ENCODE data around the gene SETBP1. TPM values are rescaled to one million over a fixed set of nuclear protein-coding genes. Genes with fewer than 3 reads are reported as not detected.
A peak's percentile ranks its signal among the peaks of the same experiment; 100 is the strongest.

The SETBP1 gene
- total and polyA plus RNA-seq, 2 donors from 2014 or later, result 2.7 to 71.7 TPM

DNA sequence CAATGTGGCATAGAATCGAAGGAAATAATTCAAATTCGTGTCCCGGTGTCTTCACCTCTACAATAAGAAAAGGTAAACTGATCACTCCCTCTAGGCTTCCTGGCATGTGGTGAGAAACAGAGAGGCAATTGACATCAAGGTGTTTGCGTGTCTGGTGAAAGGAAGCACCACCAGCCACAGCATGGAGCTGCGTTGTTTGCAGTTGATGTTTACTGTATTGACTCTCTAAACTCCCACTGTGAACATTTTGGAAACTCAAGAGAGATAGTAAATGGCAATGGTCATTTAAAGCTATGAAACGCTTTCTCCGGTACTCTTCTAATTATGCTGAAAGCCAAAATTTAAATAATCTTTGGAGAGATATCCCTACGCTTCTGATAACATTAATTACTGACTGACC, 82.6 kb downstream of the SETBP1 start:
- no peak overlapping the region for H3K9ac ChIP-seq (ENCODE audit: low read length in 3 of 3)
- TF ChIP-seq, protein P1, sequence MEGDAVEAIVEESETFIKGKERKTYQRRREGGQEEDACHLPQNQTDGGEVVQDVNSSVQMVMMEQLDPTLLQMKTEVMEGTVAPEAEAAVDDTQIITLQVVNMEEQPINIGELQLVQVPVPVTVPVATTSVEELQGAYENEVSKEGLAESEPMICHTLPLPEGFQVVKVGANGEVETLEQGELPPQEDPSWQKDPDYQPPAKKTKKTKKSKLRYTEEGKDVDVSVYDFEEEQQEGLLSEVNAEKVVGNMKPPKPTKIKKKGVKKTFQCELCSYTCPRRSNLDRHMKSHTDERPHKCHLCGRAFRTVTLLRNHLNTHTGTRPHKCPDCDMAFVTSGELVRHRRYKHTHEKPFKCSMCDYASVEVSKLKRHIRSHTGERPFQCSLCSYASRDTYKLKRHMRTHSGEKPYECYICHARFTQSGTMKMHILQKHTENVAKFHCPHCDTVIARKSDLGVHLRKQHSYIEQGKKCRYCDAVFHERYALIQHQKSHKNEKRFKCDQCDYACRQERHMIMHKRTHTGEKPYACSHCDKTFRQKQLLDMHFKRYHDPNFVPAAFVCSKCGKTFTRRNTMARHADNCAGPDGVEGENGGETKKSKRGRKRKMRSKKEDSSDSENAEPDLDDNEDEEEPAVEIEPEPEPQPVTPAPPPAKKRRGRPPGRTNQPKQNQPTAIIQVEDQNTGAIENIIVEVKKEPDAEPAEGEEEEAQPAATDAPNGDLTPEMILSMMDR (IDR thresholded peaks at IDR 0.05; ENCODE audit: borderline replicate concordance, extremely low read depth, insufficient read depth), result no peak
- H3K4me3 ChIP-seq (ENCODE audit: low read length in 3 of 3), result no peak overlapping the region
- H3K36me3 ChIP-seq (ENCODE audit: control insufficient read depth in 2 of 3, insufficient read depth in 3 of 3, low read length in 3 of 3), result no peaks in the 10 kb centered on the region
- intact Hi-C loops (cut with DNase I), result no loop called here
- H3K27ac ChIP-seq (ENCODE audit: low read depth in 2 of 2, low read length in 2 of 2), result no peak overlapping the region
- H3K4me1 ChIP-seq (ENCODE audit: control insufficient read depth in 2 of 3, insufficient read depth in 2 of 3, low read depth in 1 of 3, low read length in 3 of 3), result peaks cover 0 to 15% (median 10%) of the 10 kb centered on the region in 3 donors
- H3K27me3 ChIP-seq (ENCODE audit: control insufficient read depth, insufficient read depth, low read length), result no peaks in the 10 kb centered on the region
- no peaks in the 10 kb centered on the region for H3K9me3 ChIP-seq (ENCODE audit: control insufficient read depth in 2 of 3, insufficient read depth in 1 of 3, low read length in 3 of 3)
- FAIRE-seq (no peak), DNase-seq (no peak)

- Histone ChIP-seq H3K36me3 (ENCODE audit: control insufficient read depth in 2 of 3, insufficient read depth in 3 of 3, low read length in 3 of 3) (no peaks in the 10 kb centered on the region), H3K9me3 (ENCODE audit: control insufficient read depth in 2 of 3, insufficient read depth in 1 of 3, low read length in 3 of 3) (no peaks in the 10 kb centered on the region), H3K27me3 (ENCODE audit: control insufficient read depth, insufficient read depth, low read length) (no peaks in the 10 kb centered on the region), H3K9ac (ENCODE audit: low read length in 3 of 3) (no peak overlapping the region), H3K4me3 (ENCODE audit: low read length in 3 of 3) (no peak overlapping the region), H3K4me1 (ENCODE audit: control insufficient read depth in 2 of 3, insufficient read depth in 2 of 3, low read depth in 1 of 3, low read length in 3 of 3) (peaks cover 0 to 15% (median 10%) of the 10 kb centered on the region in 3 donors), H3K27ac (ENCODE audit: low read depth in 2 of 2, low read length in 2 of 2) (no peak overlapping the region)
- TF ChIP-seq, protein P1 (IDR thresholded peaks at IDR 0.05; ENCODE audit: borderline replicate concordance, extremely low read depth, insufficient read depth), result no peak
- no peak for FAIRE-seq
- no peak for DNase-seq
- intact Hi-C loops (cut with DNase I), result no loop called here
Observed at GRCh38 chr18:44764863-44765262, 84.2 kb downstream of the SETBP1 start.

DNA sequence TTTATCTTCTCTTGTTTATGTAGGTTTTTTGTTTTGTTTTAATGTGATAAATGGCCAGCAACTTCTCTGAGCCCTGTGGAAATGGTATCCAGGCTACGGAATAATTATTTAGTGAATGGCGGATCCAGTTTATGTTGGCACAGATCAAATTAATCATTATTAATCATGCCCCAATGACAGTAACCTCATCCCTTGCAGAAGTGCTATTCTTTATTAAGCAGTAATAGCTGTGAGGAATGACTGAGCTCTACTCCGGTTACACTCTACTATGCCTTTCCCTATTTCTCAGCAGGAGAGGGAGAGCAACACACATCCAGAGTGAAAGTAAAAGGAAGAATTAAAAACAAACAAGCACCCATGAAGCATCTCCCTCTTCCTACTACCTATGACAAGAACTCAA, 84.8 kb downstream of the SETBP1 start:
- DNase-seq (peak in 2 of 5 donors; percentile 62 to 64), FAIRE-seq (no peak)
- no peak overlapping the region for H3K4me3 ChIP-seq (ENCODE audit: low read length in 3 of 3)
- H3K27ac ChIP-seq (ENCODE audit: low read depth in 2 of 2, low read length in 2 of 2), result no peak overlapping the region
- no peaks in the 10 kb centered on the region for H3K36me3 ChIP-seq (ENCODE audit: control insufficient read depth in 2 of 3, insufficient read depth in 3 of 3, low read length in 3 of 3)
- H3K27me3 ChIP-seq (ENCODE audit: control insufficient read depth, insufficient read depth, low read length), result no peaks in the 10 kb centered on the region
- H3K4me1 ChIP-seq (ENCODE audit: control insufficient read depth in 2 of 3, insufficient read depth in 2 of 3, low read depth in 1 of 3, low read length in 3 of 3), result peaks cover 0 to 15% (median 10%) of the 10 kb centered on the region in 3 donors
- intact Hi-C loops (cut with DNase I), result no loop called here
- H3K9ac ChIP-seq (ENCODE audit: low read length in 3 of 3), result no peak overlapping the region
- H3K9me3 ChIP-seq (ENCODE audit: control insufficient read depth in 2 of 3, insufficient read depth in 1 of 3, low read length in 3 of 3), result no peaks in the 10 kb centered on the region
- TF ChIP-seq, protein P1 (IDR thresholded peaks at IDR 0.05; ENCODE audit: borderline replicate concordance, extremely low read depth, insufficient read depth), result no peak

DNA sequence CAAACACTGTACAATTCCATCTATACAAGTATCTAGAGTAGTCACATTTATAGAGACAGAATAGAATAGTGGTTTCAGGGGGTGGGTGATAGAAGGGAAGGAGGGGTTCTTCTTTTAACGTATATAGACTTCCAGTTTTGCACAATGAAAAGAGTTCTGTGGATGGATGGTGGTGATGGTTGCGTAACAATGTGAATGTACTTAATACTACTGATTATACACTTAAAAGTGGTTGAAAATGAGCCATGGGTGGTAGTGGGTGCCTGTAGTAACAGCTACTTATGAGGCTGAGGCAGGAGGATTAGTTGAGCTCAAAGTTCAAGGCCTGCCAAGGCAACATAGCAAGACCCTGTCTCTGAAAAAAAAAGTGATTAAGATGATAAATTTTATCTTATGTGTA, 85.8 kb downstream of the SETBP1 start:
- Histone ChIP-seq H3K36me3 (ENCODE audit: control insufficient read depth in 2 of 3, insufficient read depth in 3 of 3, low read length in 3 of 3) (no peaks in the 10 kb centered on the region), H3K9ac (ENCODE audit: low read length in 3 of 3) (no peak overlapping the region), H3K4me3 (ENCODE audit: low read length in 3 of 3) (no peak overlapping the region), H3K27ac (ENCODE audit: low read depth in 2 of 2, low read length in 2 of 2) (no peak overlapping the region), H3K4me1 (ENCODE audit: control insufficient read depth in 2 of 3, insufficient read depth in 2 of 3, low read depth in 1 of 3, low read length in 3 of 3) (peaks cover 0 to 17% (median 14%) of the 10 kb centered on the region in 3 donors), H3K27me3 (ENCODE audit: control insufficient read depth, insufficient read depth, low read length) (no peaks in the 10 kb centered on the region), H3K9me3 (ENCODE audit: control insufficient read depth in 2 of 3, insufficient read depth in 1 of 3, low read length in 3 of 3) (no peaks in the 10 kb centered on the region)
- FAIRE-seq (no peak), DNase-seq (no peak)
- TF ChIP-seq, protein P1 (IDR thresholded peaks at IDR 0.05; ENCODE audit: borderline replicate concordance, extremely low read depth, insufficient read depth), result no peak
- intact Hi-C loops (cut with DNase I), result no loop called here

Data from kidney (tissue), 14 donors.